K562 (cell line): Measurements from ENCODE around the gene HNRNPA3. TPM values are rescaled to one million over a fixed set of nuclear protein-coding genes. Genes with fewer than 3 reads are reported as not detected.

Experiments used
- ARID2 ChIP-seq: fragments of 450-650 bp; IDR thresholded peaks from 2 replicates; pipeline ENCODE4 v1.6.1; 2017; ENCODE audit warnings: antibody characterized with exemption, mild to moderate bottlenecking
- CBFA2T2 ChIP-seq: fragments of 450-650 bp; conservative IDR thresholded peaks from 2 replicates; pipeline ENCODE4 v1.6.1; 2017; ENCODE audit warnings: mild to moderate bottlenecking
- DPF2 ChIP-seq: fragments of 450-650 bp; IDR thresholded peaks from 2 replicates; pipeline ENCODE4 v1.6.1; 2016
- FOXA1 ChIP-seq: fragments of 450-650 bp; IDR thresholded peaks from 2 replicates; pipeline ENCODE4 v1.6.1; 2016; ENCODE audit warnings: mild to moderate bottlenecking, borderline replicate concordance
- GTF2B ChIP-seq: IDR thresholded peaks from 2 replicates; pipeline ENCODE4 v1.6.1; 2011; ENCODE audit not compliant: insufficient read length; ENCODE audit errors: extremely low read depth
- HBP1 ChIP-seq: fragments of 450-650 bp; formaldehyde crosslinking; IDR thresholded peaks from 2 replicates; pipeline ENCODE4 v1.4.0; 2022; ENCODE audit warnings: missing genetic modification characterization
- KDM4B ChIP-seq, 2 experiments: fragments of 450-650 bp in 1 of 2; sonication (generic) in 1 of 2; IDR thresholded peaks; 2 replicates each; pipeline ENCODE4 v1.6.1; 2016 to 2017; ENCODE audit warnings: borderline replicate concordance in 2 of 2, antibody characterized with exemption in 1 of 2, low read depth in 1 of 2, mild to moderate bottlenecking in 1 of 2
- LEF1 ChIP-seq: fragments of 450-650 bp; IDR thresholded peaks from 2 replicates; pipeline ENCODE4 v1.6.1; 2016; ENCODE audit warnings: mild to moderate bottlenecking
- MTA1 ChIP-seq: fragments of 450-650 bp; IDR thresholded peaks from 2 replicates; pipeline ENCODE4 v1.6.1; 2017; ENCODE audit warnings: borderline replicate concordance
- NR2C1 ChIP-seq, 2 experiments: fragments of 450-650 bp; IDR thresholded peaks; 2 replicates each; pipeline ENCODE4 v1.6.1; 2017; ENCODE audit warnings: mild to moderate bottlenecking in 2 of 2, antibody characterized with exemption in 1 of 2, inconsistent platforms in 1 of 2, missing compliant biosample characterization in 1 of 2, missing genetic modification characterization in 1 of 2
- RNF2 ChIP-seq: sonication (generic); IDR thresholded peaks from 2 replicates; pipeline ENCODE4 v1.6.1; 2016
- SREBF2 ChIP-seq: sonication (generic); formaldehyde crosslinking; IDR thresholded peaks from 2 replicates; pipeline ENCODE4 v1.4.0; 2020; ENCODE audit warnings: mild to moderate bottlenecking, missing genetic modification reagents
- THAP7 ChIP-seq: fragments of 250-450 bp; sonication (Bioruptor Pico); IDR thresholded peaks from 2 replicates; pipeline ENCODE4 v1.5.0; 2021
- TSHZ1 ChIP-seq: fragments of 250-450 bp; sonication (Bioruptor Pico); IDR thresholded peaks from 2 replicates; pipeline ENCODE4 v1.4.0; 2020; ENCODE audit warnings: mild to moderate bottlenecking, moderate library complexity
- YY1 ChIP-seq, 3 experiments: IDR thresholded peaks; 2 replicates each; pipeline ENCODE4 v1.6.1; 2011; ENCODE audit warnings: low read length in 2 of 3, mild to moderate bottlenecking in 2 of 3, moderate library complexity in 2 of 3, borderline replicate concordance in 1 of 3, control low read depth in 1 of 3, low read depth in 1 of 3; ENCODE audit not compliant: insufficient read depth in 3 of 3, insufficient replicate concordance in 2 of 3, control insufficient read depth in 1 of 3, insufficient read length in 1 of 3; ENCODE audit errors: extremely low read depth in 1 of 3
- ZBTB33 ChIP-seq: sonication (generic); formaldehyde crosslinking; IDR thresholded peaks from 2 replicates; pipeline ENCODE4 v1.8.1; 2023; ENCODE audit warnings: mild to moderate bottlenecking, missing genetic modification reagents
- ZBTB8A ChIP-seq: fragments of 450-650 bp; IDR thresholded peaks from 2 replicates; pipeline ENCODE4 v1.6.1; 2018; ENCODE audit warnings: mild to moderate bottlenecking, moderate library complexity; ENCODE audit not compliant: partially characterized antibody
- ZKSCAN3 ChIP-seq: fragments of 250-450 bp; sonication (Bioruptor Pico); IDR thresholded peaks from 2 replicates; pipeline ENCODE4 v1.4.0; 2020
- ZNF436 ChIP-seq: fragments of 250-450, 450-650 bp; sonication (Bioruptor Pico); formaldehyde crosslinking; IDR thresholded peaks from 2 replicates; pipeline ENCODE4 v1.7.0; 2020; ENCODE audit warnings: mild to moderate bottlenecking
- ZNF707 ChIP-seq: fragments of 250-450 bp; sonication (Bioruptor Pico); conservative IDR thresholded peaks from 2 replicates; pipeline ENCODE4 v1.8.0; 2022; ENCODE audit warnings: inconsistent platforms, mild to moderate bottlenecking, moderate library complexity
- ZNF780A ChIP-seq: fragments of 250-450 bp; sonication (Bioruptor Pico); IDR thresholded peaks from 2 replicates; pipeline ENCODE4 v1.5.0; 2021; ENCODE audit warnings: mild to moderate bottlenecking
- polyA plus RNA-seq, 8 experiments: library from polyadenylated mRNA; depleted of rRNA in 4 of 8; stranded (reverse) in 5 of 8; unstranded in 3 of 8; fragments of >200 nt; fragmentation: Nextera tagmentation in 2 of 8; fragmentation: Illumina TruSeq in 1 of 8; extraction: Ambion mirVana in 2 of 8; extraction: Trizol in 1 of 8; gene quantifications; 2 replicates each; pipeline versions ENCODE4 v1.2.1 to v1.2.3, GENCODE V29; 2011 to 2014; ENCODE audit warnings: inconsistent platforms in 1 of 8, missing spikeins in 1 of 8
- total RNA-seq, 7 experiments: library from RNA; depleted of rRNA in 6 of 7; stranded (reverse); fragments of >200 nt in 6 of 7; fragmentation: Illumina TruSeq in 2 of 7; extraction: Trizol in 2 of 7; gene quantifications; 2 replicates each; pipeline versions ENCODE4 v1.2.1 to v1.2.3, GENCODE V29; 2011 to 2021; ENCODE audit warnings: low replicate concordance in 1 of 7

HNRNPA3 gene
- total and polyA plus RNA-seq, 9 of the 15 experiments (the other 6 are each of a cell fraction or from before 2014, with no cell fraction given) = 72.8 to 428 (median 192) TPM

- TF ChIP-seq LEF1 (no peak), ZBTB8A (no peak), TSHZ1 (CRISPR knock-in tag) (peak; percentile 57; the same call in 1 of the 2 replicates), ARID2 (no peak), THAP7 (CRISPR knock-in tag) (no peak), YY1 (IDR thresholded peaks at IDR 0.05; ENCODE audit: borderline replicate concordance in 1 of 3, control insufficient read depth in 1 of 3, extremely low read depth in 1 of 3, insufficient read depth in 3 of 3, insufficient read length in 1 of 3, insufficient replicate concordance in 2 of 3, low read depth in 1 of 3, low read length in 2 of 3) (peak in 2 of 3 experiments; percentile 13 to 79), DPF2 (no peak), HBP1 (CRISPR knock-in tag) (peak; percentile 61; the same call in 1 of the 2 replicates), NR2C1 (IDR thresholded peaks at IDR 0.05) (no peak), NR2C1 (tag; IDR thresholded peaks at IDR 0.05) (peak; percentile 64), RNF2 (no peak), ZNF780A (CRISPR knock-in tag) (no peak), ZNF707 (CRISPR knock-in tag) (no peak), ZKSCAN3 (CRISPR knock-in tag) (no peak), FOXA1 (no peak), SREBF2 (CRISPR knock-in tag) (no peak), ZBTB33 (no peak), MTA1 (no peak), ZNF436 (no peak), CBFA2T2 (no peak), GTF2B (no peak), KDM4B (IDR thresholded peaks at IDR 0.05; ENCODE audit: borderline replicate concordance in 2 of 2, low read depth in 1 of 2) (no peak)
These were observed 47.5 kb upstream of the HNRNPA3 start (continued) for GRCh38 chr2:177165061-177165583.
